PFSK-1 (cell line): ENCODE data around the gene PVRIG.

Source experiments
- POLR2AphosphoS5 ChIP-seq: IDR thresholded peaks from 2 replicates; pipeline ENCODE4 v1.6.1; 2012; ENCODE audit warnings: low read depth, mild to moderate bottlenecking, control low read depth, low read length, moderate library complexity
- SIN3A ChIP-seq: IDR thresholded peaks from 2 replicates; pipeline ENCODE4 v1.6.1; 2012; ENCODE audit warnings: mild to moderate bottlenecking, low read length, moderate library complexity, borderline replicate concordance; ENCODE audit not compliant: insufficient read depth

DNA sequence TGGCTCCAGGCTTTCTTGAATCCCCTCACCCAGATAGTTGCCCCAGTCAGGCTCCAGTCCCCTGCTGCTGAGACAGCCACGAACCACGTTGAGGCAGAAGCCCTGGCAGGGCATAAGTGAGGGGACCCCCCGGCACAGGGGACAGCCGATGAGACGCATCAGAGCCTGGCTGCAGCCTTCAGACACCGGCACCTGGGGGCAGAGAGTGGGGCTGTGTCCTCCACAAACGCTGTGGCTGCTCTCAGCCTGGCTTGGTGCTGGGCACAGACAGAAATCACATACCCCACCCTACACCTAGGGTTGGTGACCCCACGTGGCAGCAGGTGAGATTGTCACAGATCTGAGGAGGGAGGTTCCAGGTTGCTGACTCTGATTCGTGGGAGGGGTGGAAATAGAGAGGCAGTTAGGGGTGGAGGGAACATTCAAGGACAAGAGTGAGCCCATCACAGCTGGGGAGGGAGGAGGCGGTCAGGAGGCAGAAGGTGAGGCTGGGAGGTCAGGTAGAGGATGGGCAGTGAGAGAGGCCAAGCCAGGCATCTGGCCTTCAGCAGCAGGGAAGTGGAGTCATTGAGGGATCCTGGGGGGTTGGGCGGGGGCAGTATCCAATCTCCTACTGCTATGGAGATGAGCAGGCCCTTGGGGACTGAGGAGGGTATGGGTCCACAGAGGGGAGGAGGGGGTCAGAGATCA, 45.8 kb upstream of the PVRIG start:
- TF ChIP-seq POLR2AphosphoS5 (no peak), SIN3A (no peak)
